Progenitor cell of endocrine pancreas (in vitro differentiated cells): ENCODE results near the gene MRNIP. TPM values are rescaled to one million over a fixed set of nuclear protein-coding genes. Genes with fewer than 3 reads are reported as not detected.

Experiments used
- DNase-seq: peaks from one replicate; pipeline ENCODE4 v3.0.0; 2021; ENCODE audit warnings: low spot score; ENCODE audit not compliant: unreplicated experiment
- H3K27ac Mint-ChIP-seq: 2 replicates; pipeline ENCODE4 v1.8.0; 2021; ENCODE audit warnings: mild to moderate bottlenecking, moderate library complexity, mixed read lengths
- H3K27me3 Mint-ChIP-seq: 2 replicates; pipeline ENCODE4 v1.8.0; 2021; ENCODE audit warnings: mixed read lengths
- H3K36me3 Mint-ChIP-seq: 2 replicates; pipeline ENCODE4 v1.8.0; 2022; ENCODE audit warnings: mixed read lengths; ENCODE audit not compliant: insufficient read depth
- H3K4me1 Mint-ChIP-seq: 2 replicates; pipeline ENCODE4 v1.8.0; 2021; ENCODE audit warnings: low read depth, mixed read lengths
- H3K4me3 Mint-ChIP-seq: 2 replicates; pipeline ENCODE4 v1.8.0; 2021; ENCODE audit warnings: low read depth, mild to moderate bottlenecking, moderate library complexity, mixed read lengths
- H3K9me3 Mint-ChIP-seq: 2 replicates; pipeline ENCODE4 v1.8.0; 2021; ENCODE audit warnings: low read depth, mixed read lengths
- total RNA-seq: library from RNA; stranded (reverse); gene quantifications from 2 replicates; pipeline ENCODE4 v1.2.1, GENCODE V29; 2021
- TF ChIP-seq, protein P1 (sequence below): fragments of 200-600 bp; sonication (generic); IDR thresholded peaks from one replicate; pipeline ENCODE4 v1.5.0; 2021; ENCODE audit warnings: antibody characterized with exemption, mild to moderate bottlenecking; ENCODE audit not compliant: unreplicated experiment

The MRNIP gene
- total RNA-seq, 1 donor from 2014 or later = 63.4 TPM

DNA sequence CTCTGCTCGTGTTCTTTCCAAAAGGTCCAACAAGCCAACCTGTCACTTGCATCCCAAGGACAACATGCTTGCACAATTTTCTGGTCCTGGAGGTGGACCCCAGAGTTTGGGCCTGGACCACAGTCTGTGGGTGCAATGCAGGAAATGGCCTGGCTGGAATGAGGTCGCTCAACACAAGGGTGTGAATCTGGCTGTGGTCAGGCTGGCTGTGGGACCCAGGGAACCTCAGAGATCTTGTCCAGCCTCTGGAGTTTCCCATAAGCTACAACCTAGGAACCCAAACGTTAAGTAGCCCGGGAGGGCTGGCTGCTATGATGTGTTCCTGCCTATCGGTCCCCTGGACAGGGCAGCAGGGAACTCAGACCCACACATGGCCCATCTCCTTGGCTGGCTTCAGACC lies 33.6 kb upstream of the MRNIP start:
- H3K27me3 Mint-ChIP-seq = no peaks in the 10 kb centered on the region
- peaks cover 3% of the 10 kb centered on the region for H3K4me1 Mint-ChIP-seq
- no peak overlapping the region for H3K4me3 Mint-ChIP-seq
- no peak for DNase-seq
- H3K36me3 Mint-ChIP-seq = peaks cover 12% of the 10 kb centered on the region
- no peaks in the 10 kb centered on the region for H3K9me3 Mint-ChIP-seq
- H3K27ac Mint-ChIP-seq = no peak overlapping the region
- TF ChIP-seq, protein P1, sequence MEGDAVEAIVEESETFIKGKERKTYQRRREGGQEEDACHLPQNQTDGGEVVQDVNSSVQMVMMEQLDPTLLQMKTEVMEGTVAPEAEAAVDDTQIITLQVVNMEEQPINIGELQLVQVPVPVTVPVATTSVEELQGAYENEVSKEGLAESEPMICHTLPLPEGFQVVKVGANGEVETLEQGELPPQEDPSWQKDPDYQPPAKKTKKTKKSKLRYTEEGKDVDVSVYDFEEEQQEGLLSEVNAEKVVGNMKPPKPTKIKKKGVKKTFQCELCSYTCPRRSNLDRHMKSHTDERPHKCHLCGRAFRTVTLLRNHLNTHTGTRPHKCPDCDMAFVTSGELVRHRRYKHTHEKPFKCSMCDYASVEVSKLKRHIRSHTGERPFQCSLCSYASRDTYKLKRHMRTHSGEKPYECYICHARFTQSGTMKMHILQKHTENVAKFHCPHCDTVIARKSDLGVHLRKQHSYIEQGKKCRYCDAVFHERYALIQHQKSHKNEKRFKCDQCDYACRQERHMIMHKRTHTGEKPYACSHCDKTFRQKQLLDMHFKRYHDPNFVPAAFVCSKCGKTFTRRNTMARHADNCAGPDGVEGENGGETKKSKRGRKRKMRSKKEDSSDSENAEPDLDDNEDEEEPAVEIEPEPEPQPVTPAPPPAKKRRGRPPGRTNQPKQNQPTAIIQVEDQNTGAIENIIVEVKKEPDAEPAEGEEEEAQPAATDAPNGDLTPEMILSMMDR = no peak

DNA sequence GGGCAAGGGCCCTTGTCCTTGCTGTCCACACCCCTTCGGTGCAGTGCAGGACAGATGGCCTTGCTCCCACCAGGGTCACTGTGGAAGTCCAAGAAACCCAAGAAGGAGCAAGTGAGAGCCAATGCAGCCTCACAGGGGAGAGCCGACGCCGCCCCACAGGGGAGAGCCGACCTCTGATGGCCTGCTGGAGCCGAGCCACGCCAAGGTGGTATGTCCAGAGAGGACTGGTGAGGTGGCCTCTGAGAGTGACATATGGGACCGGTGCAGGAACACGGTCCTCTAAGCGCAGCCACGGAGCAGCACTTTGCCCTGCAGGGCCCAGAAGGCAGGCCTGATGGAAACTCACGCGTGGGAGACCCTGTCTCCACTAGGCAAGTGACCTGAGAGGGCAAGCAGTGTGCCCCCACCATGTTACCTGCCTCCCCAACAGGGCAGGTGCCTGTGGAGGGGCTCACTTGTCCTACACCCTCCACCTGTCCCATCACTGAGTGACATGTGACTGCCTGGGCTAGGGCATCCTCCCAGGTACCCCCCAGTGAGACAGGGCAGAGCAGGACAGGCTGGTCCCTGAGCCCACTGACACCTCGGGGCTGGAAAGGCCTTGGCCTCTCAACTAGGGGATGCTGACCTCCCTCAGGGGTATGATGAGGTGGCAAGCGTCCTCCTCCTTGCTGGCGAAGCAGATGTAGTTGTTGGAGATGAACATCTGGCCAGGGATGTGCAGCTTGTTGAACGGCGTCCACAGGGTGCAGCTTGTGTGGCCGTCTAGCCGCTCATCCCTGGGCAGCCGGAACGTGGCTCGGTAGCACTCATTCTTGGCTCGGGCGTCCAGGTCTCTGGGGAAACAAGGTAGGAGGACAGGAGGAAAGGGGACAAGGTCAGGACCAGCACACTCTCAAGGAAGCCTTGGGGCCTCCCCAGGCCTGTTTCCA lies 32.4 kb upstream of the MRNIP start:
- Mint-ChIP-seq H3K9me3 (peaks cover under 1% of the 10 kb centered on the region), H3K4me3 (no peak overlapping the region), H3K27ac (no peak overlapping the region), H3K36me3 (peaks cover 25% of the 10 kb centered on the region), H3K4me1 (peaks cover 3% of the 10 kb centered on the region), H3K27me3 (no peaks in the 10 kb centered on the region)
- no peak for DNase-seq
- TF ChIP-seq, protein P1 = no peak

DNA sequence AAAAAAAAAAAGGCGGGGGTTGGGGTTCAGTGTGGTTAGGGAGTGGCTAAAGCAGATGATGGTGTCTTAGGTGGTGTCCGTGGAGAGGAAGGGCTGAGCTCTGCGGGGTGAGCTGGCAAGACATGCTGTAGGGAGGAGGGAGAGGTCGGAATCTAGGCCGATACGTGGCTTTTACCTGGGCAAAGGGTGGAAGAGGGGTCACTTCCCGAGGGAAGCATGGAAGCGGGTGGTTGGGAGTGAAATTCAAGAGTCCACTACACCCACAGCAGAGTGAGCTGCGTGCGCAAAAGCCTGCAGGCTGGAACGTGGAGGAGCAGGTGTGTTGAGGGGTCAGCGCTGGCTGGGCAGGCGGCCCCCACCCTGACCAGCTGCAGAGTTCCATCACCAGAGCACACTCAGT lies 31.3 kb upstream of the MRNIP start:
- peaks cover 4% of the 10 kb centered on the region for H3K9me3 Mint-ChIP-seq
- peaks cover 32% of the 10 kb centered on the region for H3K36me3 Mint-ChIP-seq
- no peak for DNase-seq
- H3K27ac Mint-ChIP-seq = no peak overlapping the region
- no peaks in the 10 kb centered on the region for H3K27me3 Mint-ChIP-seq
- no peak overlapping the region for H3K4me3 Mint-ChIP-seq
- H3K4me1 Mint-ChIP-seq = no peaks in the 10 kb centered on the region
- TF ChIP-seq, protein P1 = no peak

DNA sequence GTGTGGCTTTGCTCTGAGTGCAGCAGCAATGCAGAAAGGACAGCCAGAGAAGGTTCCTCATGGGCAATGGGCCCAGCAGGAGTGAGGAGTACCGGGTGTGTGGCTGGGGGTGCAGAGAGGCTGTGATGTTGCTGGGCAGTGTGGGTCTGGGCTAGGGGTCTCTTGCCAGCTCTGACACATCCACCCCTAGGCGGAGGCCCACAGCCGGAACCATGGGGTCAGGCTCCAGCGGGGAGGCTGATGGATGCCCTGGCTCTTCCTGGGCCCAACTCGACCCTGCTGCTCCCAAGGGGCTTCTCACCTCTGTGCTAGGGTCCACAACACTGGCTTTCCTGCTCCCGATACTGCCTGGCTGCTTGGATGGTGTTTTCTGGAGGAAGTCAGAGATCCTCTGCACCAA lies 29.2 kb upstream of the MRNIP start:
- no peaks in the 10 kb centered on the region for H3K4me1 Mint-ChIP-seq
- H3K4me3 Mint-ChIP-seq = no peak overlapping the region
- no peak for DNase-seq
- H3K27me3 Mint-ChIP-seq = no peaks in the 10 kb centered on the region
- peaks cover 52% of the 10 kb centered on the region for H3K36me3 Mint-ChIP-seq
- H3K27ac Mint-ChIP-seq = no peak overlapping the region
- TF ChIP-seq, protein P1 = no peak
- H3K9me3 Mint-ChIP-seq = peaks cover 22% of the 10 kb centered on the region

DNA sequence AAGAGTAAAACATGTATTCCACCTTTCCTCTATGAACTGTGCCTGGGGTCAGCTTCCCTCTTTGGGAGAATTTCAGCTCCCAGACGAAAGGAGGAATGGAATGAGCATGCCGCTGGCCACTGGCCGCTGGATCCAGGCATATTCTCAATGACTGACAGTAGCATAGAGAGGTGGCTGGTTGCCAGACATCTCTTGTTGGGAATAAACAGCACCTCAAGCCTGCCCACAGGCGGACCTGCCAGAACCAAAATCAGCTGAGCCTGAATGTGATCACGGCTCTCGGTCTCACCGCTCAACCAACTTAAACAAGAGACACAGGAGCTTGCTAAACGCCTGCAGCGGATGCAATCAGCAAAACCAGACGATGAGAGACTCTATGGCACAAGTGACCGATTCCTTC lies 28.5 kb upstream of the MRNIP start:
- Mint-ChIP-seq H3K27me3 (no peaks in the 10 kb centered on the region), H3K4me1 (no peaks in the 10 kb centered on the region), H3K9me3 (peaks cover 25% of the 10 kb centered on the region), H3K4me3 (no peak overlapping the region), H3K27ac (no peak overlapping the region), H3K36me3 (peaks cover 57% of the 10 kb centered on the region)
- TF ChIP-seq, protein P1 = no peak
- no peak for DNase-seq
